GM18508 (cell line): Measurements from ENCODE around the gene OR1G1.
"Not testable (repeated sequence)": the region's sequence is repeated elsewhere in the genome, so short reads cannot be mapped to it uniquely, and the experiment has no call there.

Experiments
- ATAC-seq: cut with Tn5 transposase; IDR thresholded peaks from one replicate; pipeline ENCODE4 v1.9.1; 2021; ENCODE audit warnings: moderate number of reproducible peaks; ENCODE audit not compliant: insufficient read depth, unreplicated experiment

The OR1G1 gene

DNA sequence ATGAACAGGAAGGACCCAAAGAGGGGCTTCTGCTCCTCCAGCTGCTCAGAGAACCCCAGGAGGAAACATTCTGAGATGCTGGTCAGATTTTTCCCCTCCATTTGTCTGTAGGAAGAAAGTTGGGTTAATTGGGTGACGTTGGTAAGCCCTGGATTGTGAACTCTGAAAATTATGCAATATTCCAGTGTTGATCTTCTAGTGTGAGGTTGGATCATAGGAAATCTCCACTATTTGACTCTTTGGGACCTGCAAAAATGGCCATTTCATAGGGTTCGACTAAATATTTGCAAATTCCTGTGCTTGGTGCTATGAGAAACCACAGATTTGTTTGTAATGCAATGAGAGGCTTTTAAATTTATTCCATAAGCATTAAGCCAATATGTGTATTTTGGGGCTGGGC lies at the start of gene OR1G1:
Gene OR1G1 (minus strand): TSS at position 101 of the 400 bp plus-strand sequence. CDS start 0 bp downstream, at position 101.
- no peak for ATAC-seq

DNA sequence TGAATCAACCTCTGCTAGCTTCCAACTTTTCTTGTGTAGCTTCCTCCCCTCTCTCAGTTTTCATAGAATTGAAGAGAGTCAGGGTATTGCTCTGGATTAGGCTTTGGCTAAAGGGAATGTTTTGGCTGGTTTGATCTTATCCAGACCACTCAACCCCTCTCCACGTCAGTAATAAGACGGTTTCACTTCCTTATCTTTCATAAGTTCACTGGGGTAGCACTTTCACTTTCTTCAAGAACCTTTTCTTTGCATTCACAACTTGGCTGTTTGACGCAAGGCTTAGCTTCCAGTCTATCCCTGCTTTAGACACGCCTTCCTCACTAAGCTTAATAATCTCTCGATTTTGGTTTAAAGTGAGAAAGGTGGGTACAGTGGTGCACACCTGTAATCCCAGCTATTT lies 40.2 kb upstream of the OR1G1 start:
- no peak for ATAC-seq

DNA sequence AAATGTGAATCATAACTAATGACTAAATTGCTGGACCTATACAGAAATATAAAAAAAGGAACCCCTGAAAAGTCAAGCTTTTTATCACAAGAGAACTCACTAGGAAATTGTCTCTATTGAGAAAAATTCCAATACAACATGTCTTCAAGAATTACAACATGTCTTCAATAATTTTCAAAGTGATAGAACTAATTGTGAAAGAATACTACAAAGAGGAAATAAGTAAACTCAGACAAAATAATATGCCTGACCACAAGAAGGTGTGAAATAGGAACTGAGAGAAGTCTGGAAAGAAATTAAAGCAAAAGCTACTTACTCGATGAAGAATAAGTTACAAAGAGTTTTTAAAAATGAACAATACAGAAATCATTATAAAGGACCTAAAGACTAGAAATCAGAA lies 29.9 kb upstream of the OR1G1 start:
- ATAC-seq = no peak

DNA sequence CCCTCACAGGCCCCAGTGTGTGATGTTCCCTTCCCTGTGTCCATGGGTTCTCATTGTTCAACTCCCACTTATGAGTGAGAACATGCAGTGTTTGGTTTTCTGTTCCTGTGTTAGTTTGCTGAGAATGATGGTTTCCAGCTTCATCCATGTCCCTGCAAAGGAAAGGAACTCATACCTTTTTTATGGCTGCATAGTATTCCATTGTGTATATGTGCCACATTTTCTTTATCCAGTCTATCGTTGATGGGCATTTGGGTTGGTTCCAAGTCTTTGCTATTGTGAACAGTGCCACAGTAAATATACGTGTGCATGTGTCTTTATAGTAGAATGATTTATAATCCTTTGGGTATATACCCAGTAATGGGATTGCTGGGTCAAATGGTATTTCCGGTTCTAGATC lies 10.1 kb upstream of the OR1G1 start:
- not testable (repeated sequence) for ATAC-seq

DNA sequence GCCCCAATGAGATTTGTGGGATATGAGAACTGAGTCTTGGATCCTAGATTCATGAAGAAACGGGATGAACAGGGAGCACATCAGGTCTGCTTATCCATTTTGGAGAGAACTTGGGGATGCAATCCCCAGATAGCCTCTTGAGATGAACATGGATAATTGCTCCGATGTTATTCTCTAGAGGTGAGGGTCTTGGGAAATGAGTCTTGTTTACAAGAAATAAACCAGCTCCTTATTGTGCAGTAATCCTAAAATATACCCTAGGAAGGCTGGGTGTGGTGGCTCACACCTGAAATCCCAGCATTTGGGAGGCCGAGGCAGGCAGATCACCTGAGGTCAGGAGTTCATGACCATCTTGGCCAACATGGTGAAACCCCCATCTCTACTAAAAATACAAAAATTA lies 23.0 kb downstream of the OR1G1 start, which contains the start of gene OR1D2:
Gene OR1D2 (minus strand): TSS at position 101 of the 400 bp plus-strand sequence. CDS start 11,426 bp downstream, outside the sequence.
- ATAC-seq = no peak
